ENCODE measurements around the gene NFKBIL1. TPM values are rescaled to one million over a fixed set of nuclear protein-coding genes. Genes with fewer than 3 reads are reported as not detected.

The NFKBIL1 gene
- 43.6 and 54.6 TPM in 2 replicates for total RNA-seq

GRCh38 chr6:31546958-31547726 lies at the start of gene NFKBIL1:
Gene NFKBIL1, plus strand, starts transcription at chr6:31547608. Its CDS starts 87 bp downstream, at chr6:31547695.

GRCh38 chr6:31528821-31529328 lies 18.5 kb upstream of the NFKBIL1 start, which contains the start of gene MCCD1:
Gene MCCD1, plus strand, starts transcription at chr6:31528962. Its CDS starts 53 bp downstream, at chr6:31529015.

GRCh38 chr6:31541658-31542521 lies 5.5 kb upstream of the NFKBIL1 start, which contains the start of gene DDX39B:
Gene DDX39B, minus strand, starts transcription at chr6:31542003. Its CDS starts 1,471 bp downstream, at chr6:31540532.

GRCh38 chr6:31546339-31546957 lies 960 bp upstream of the NFKBIL1 start, which contains the start of gene ATP6V1G2:
Gene ATP6V1G2, minus strand, starts transcription at chr6:31546608. Its CDS starts 49 bp downstream, at chr6:31546559.

GRCh38 chr6:31572041-31572911 lies 24.9 kb downstream of the NFKBIL1 start, which contains the start of gene LTA:
Gene LTA, plus strand, starts transcription at chr6:31572289. Its CDS starts 454 bp downstream, at chr6:31572743.

GRCh38 chr6:31575335-31575901 lies 28.0 kb downstream of the NFKBIL1 start, which contains the start of gene TNF:
Gene TNF, plus strand, starts transcription at chr6:31575565. Its CDS starts 177 bp downstream, at chr6:31575742.

GRCh38 chr6:31582230-31582643 lies 34.8 kb downstream of the NFKBIL1 start, which contains the start of gene LTB:
Gene LTB, minus strand, starts transcription at chr6:31582424. Its CDS starts 7 bp downstream, at chr6:31582417.

GRCh38 chr6:31586008-31586407 lies 38.6 kb downstream of the NFKBIL1 start, which contains the start of gene LST1:
Gene LST1, plus strand, starts transcription at chr6:31586277. Its CDS starts 1,023 bp downstream, at chr6:31587300.

Other genes starting within 250 kb of the NFKBIL1 start
- 37.1 and 164 TPM in 2 replicates for gene HLA-B, start 190.4 kb upstream of the NFKBIL1 start, total RNA-seq
- 28.7 and 56.9 TPM in 2 replicates for gene MICA, start 144.0 kb upstream of the NFKBIL1 start, total RNA-seq
- gene MICB, start 49.5 kb upstream of the NFKBIL1 start, total RNA-seq = 4.7 and 9.9 TPM in 2 replicates
- gene MCCD1, start 18.6 kb upstream of the NFKBIL1 start, total RNA-seq = not detected in 2 replicates
- 279 and 313 TPM in 2 replicates for gene DDX39B, start 5.6 kb upstream of the NFKBIL1 start, total RNA-seq
- gene ATP6V1G2, start 1.0 kb upstream of the NFKBIL1 start, total RNA-seq = 0.21 and 1.2 TPM in 2 replicates
- gene LTA, start 24.7 kb downstream of the NFKBIL1 start, total RNA-seq = not detected in 2 replicates
- 4.3 TPM in 1 of 2 replicates, not detected in the other for gene TNF, start 28.0 kb downstream of the NFKBIL1 start, total RNA-seq
- gene LTB, start 34.8 kb downstream of the NFKBIL1 start, total RNA-seq = 6.7 TPM in 1 of 2 replicates, not detected in the other
- gene LST1, start 38.7 kb downstream of the NFKBIL1 start, total RNA-seq = not detected in 2 replicates
- not detected in 2 replicates for gene NCR3, start 45.4 kb downstream of the NFKBIL1 start, total RNA-seq
- gene AIF1, start 67.6 kb downstream of the NFKBIL1 start, total RNA-seq = not detected in 2 replicates
- gene PRRC2A, start 73.1 kb downstream of the NFKBIL1 start, total RNA-seq = 23.6 and 35.6 TPM in 2 replicates
- gene BAG6, start 105.1 kb downstream of the NFKBIL1 start, total RNA-seq = 128 and 161 TPM in 2 replicates
- gene APOM, start 108.3 kb downstream of the NFKBIL1 start, total RNA-seq = 0.96 and 1.3 TPM in 2 replicates
- gene C6orf47, start 113.2 kb downstream of the NFKBIL1 start, total RNA-seq = 26.7 and 27.1 TPM in 2 replicates
- 7.0 and 12.0 TPM in 2 replicates for gene GPANK1, start 117.4 kb downstream of the NFKBIL1 start, total RNA-seq
- gene CSNK2B, start 118.5 kb downstream of the NFKBIL1 start, total RNA-seq = 84.2 and 103 TPM in 2 replicates
- under 0.01 and 0.43 TPM in 2 replicates for gene LY6G5B, start 122.4 kb downstream of the NFKBIL1 start, total RNA-seq
- gene LY6G5C, start 133.5 kb downstream of the NFKBIL1 start, total RNA-seq = not detected in 2 replicates
- gene ABHD16A, start 155.7 kb downstream of the NFKBIL1 start, total RNA-seq = 25.2 and 40.2 TPM in 2 replicates
- gene LY6G6F, start 159.3 kb downstream of the NFKBIL1 start, total RNA-seq = not detected in 2 replicates
- not detected in 2 replicates for gene LY6G6D, start 167.7 kb downstream of the NFKBIL1 start, total RNA-seq
- not detected in 2 replicates for gene LY6G6C, start 174.1 kb downstream of the NFKBIL1 start, total RNA-seq
- gene MPIG6B, start 175.8 kb downstream of the NFKBIL1 start, total RNA-seq = not detected in 2 replicates
- 11.5 and 45.8 TPM in 2 replicates for gene DDAH2, start 181.7 kb downstream of the NFKBIL1 start, total RNA-seq
- 454 and 1,059 TPM in 2 replicates for gene CLIC1, start 188.9 kb downstream of the NFKBIL1 start, total RNA-seq
- gene MSH5, start 192.4 kb downstream of the NFKBIL1 start, total RNA-seq = 4.3 and 5.8 TPM in 2 replicates
- gene SAPCD1, start 215.0 kb downstream of the NFKBIL1 start, total RNA-seq = not detected in 2 replicates
- 0.43 and 0.48 TPM in 2 replicates for gene VWA7, start 229.7 kb downstream of the NFKBIL1 start, total RNA-seq
- 61.0 and 64.8 TPM in 2 replicates for gene VARS1, start 248.1 kb downstream of the NFKBIL1 start, total RNA-seq